Stimulated activated CD8-positive, alpha-beta memory T cell treated with anti-CD3 and anti-CD28 coated beads, Interleukin-12 subunit alpha, Interleukin-12 subunit beta, amount 100 ng/mL, for 4 hours (primary cell): ENCODE results near the gene ZNF883.
"Not testable (repeated sequence)": the region's sequence is repeated elsewhere in the genome, so short reads cannot be mapped to it uniquely, and the experiment has no call there.

Experiments
- DNase-seq: peaks from one replicate; pipeline ENCODE4 v3.0.0-alpha.2; 2020; ENCODE audit warnings: low read depth

ZNF883 gene

DNA sequence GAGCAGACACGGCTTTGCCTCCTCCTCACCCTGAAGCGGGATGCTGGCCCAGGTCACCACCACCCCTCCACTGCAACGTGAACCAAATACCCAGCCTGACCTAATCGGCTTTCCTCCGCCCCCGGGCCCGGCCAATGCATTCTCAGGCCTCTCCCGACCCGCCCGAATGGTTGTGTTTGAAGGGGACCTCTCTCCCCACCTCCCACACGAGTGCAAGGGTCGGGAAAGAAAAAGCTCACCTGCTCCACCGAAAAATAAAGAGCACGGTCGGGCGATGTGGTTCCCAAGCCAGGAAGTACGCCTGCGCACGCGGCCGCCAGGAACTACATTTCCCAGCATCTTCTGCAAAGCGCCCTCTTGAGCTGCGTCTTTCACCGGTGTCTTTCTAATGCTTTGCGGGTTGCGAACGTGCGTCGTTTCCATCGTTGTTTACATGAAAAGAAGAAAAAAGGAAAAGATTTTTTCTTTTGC is at the start of gene ZNF883:
TSS of gene ZNF883 (minus strand) at position 282 of the 471 bp plus-strand sequence.
- DNase-seq: no peak

DNA sequence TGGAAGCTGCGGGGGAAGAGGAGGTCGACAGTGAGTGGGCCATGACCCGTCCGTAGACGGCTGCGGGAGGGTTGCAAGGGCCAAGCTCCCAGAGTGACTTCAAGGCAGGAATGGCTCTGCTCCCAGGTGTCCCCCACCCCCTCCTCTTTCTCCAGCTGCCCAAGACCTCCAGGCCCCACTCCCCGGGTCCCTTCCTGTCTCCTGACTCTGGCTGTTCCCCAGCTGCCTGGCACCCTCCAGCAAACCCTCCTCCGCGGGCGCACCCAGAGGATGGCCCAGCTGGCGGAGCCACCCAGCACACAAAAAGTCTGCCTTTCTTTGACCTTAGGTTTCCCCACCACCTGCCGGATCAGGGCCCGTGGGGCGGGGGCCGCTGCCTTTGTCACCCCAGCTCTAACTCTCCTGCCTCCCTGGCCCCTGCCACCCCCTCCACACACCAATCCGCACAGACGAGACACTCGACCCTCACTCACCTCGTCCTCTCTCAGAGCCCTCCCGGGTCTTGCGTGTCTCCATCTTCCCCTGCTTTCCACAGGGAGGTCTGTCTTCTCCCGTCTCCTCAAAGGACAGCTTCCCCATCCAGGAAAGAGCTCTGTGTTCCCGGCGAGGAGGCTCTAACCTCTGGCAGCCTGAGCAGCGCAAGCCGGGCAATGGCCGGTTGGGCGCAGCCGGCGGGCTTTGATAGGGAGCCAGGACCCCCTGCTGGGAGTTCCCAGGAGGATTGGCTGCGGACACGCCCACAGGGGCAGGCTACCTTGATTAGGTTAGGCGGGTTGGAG is 49.3 kb upstream of the ZNF883 start:
- not testable (repeated sequence) for DNase-seq

DNA sequence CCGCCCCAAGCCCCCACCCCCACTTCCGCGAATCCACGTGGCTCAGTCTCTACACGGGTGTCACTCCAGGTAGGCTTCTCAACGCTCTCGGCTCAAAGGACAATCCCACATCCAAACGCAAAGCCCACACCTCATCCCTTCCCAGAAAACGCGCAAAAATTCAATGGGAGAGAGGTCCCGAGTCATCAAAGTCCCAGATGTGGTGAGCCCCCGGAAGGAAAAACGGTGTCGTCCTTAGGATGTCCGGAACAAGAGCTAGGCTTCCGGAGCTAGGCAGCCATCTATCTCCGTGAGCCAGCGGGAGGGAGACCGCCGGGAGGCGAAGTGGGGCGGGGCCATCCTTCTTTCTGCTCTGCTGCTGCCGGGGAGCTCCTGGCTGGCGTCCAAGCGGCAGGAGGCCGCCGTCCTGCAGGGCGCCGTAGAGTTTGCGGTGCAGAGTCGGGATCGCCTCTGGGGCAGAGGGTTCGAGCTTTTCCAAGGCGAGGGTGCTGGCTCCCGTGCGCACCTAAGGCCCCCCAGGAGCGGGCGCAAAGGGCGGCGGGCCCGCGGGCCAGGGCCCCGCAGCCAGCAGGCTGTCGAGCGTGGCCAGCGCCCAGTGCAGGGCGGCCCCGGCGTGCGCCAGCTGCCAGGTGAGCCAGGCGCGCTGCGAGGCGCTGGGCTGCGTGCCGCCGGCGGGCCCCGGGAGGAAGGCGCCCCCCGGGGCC is 47.7 kb upstream of the ZNF883 start:
- DNase-seq: not testable (repeated sequence)

GRCh38 chr9:113057193-113057592 is 45.2 kb upstream of the ZNF883 start:
- no peak for DNase-seq

DNA sequence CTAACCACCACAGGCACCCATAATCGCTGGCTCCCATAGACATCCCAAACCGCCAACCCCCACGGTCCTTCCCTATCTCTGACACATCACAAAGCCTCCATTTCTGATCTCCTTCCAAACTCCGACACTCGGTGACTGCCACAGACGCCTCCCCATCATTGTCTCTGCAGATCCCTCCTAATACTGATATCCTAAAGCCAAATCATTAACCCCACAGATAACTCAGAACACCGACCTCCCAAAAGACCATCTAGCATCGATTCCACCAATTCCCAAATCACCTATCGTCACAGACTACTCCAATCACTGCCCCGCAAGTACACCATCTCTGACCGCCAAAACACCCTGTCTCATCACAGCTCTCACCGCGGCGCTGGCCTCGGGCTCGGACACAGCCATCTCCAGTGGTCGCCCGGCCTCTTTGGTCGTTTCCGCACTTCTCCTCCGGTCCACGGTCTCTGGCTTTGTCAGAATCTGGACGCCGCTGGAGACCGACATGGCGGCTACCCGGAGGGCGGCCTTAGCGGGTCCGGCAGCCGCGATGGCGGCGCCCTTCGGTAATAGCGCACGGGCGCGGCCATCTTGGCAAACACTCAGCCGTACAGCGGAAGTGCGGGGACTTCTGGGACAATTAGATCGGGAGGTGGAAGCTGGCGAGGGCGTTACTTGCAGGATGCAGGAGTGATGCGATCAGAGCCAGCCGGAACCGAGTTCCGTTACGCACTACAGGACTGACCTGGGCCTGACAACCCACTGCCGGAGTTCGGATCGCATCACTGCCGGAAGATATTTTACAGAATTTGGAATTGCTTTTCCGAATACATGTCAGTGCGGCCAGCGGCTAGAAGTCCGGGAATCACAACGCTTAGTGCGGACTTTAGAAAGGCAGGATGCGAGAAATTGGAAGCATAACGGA is 44.5 kb upstream of the ZNF883 start, which contains the start of gene ZFP37:
TSS of gene ZFP37 (minus strand) at position 534 of the 916 bp plus-strand sequence. CDS start at position 498, 36 bp downstream.
- peak; percentile 57 for DNase-seq

DNA sequence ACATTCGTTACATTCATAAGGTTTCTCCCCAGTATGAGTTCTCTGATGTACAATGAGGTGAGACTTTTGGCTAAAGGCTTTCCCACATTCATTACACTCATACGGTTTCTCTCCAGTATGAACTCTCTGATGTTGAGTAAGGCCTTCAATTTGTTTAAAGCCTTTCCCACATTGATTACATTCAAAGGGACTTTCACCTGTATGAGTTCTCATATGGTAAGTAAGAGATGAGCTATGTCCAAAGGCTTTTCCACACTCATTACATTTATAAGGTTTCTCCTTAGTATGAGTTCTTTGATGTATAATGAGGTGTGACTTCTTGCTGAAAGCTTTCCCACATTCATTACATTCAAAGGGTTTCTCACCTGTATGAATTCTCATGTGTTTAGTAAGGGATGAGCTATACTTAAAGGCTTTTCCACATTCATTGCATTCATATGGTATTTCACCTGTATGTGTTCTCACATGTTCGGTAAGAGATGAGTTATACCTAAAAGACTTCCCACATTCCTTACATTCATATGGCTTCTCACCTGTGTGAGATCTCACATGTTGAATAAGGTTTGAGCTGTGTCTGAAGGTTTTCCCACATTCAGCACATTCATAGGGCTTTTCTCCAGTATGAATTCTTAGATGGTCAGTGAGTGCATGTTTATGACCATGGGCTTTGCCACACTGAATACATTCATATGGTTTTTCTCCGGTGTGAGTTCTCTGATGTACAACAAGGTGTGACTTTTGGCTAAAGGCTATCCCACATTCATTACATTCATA is 31.1 kb upstream of the ZNF883 start:
- no peak for DNase-seq

GRCh38 chr9:113026200-113026599 is 14.2 kb upstream of the ZNF883 start:
- DNase-seq: no peak

DNA sequence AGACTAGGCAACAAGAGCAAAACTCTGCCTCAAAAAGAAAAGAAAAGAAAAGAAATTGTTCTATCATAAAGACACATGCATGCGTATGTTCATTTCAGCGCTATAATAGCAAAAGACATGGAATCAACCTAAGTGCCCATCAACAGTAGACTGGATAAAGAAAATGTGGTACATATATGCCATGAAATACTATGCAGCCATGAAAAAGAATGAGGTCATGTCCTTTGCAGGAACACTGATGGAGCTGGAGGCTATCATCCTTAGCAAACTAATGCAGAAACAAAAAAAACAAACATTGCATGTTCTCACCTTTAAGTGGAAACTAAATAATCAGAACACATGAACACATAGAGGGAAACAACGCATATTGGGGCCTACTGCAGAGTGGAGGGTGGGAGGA is 6.3 kb upstream of the ZNF883 start:
- no peak for DNase-seq

DNA sequence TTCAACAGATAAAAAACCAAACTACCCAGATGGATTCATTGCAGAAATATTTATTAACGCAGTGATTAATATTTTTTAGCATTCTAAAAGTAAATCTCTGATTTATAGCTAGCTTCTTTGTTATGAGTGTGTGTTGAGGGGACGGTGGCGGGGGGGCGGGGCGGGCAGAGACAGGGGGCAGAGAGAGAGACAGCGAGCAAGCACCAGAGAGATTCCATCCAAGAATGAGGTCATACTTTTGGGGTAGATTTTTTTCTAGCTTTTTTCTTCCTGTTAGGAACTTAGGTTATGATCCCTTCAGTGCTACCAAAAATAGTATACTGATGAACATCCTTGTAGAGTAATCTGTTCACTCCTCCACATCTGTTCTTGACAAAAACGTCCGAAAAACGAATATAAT is 500 bp upstream of the ZNF883 start:
- no peak for DNase-seq

- no peak for DNase-seq
Observed at GRCh38 chr9:113005777-113006176, 6.2 kb downstream of the ZNF883 start.

- DNase-seq: no peak
Observed at GRCh38 chr9:112997236-112997941, 14.6 kb downstream of the ZNF883 start.

GRCh38 chr9:112971415-112971814 is 40.6 kb downstream of the ZNF883 start:
- DNase-seq: no peak

DNA sequence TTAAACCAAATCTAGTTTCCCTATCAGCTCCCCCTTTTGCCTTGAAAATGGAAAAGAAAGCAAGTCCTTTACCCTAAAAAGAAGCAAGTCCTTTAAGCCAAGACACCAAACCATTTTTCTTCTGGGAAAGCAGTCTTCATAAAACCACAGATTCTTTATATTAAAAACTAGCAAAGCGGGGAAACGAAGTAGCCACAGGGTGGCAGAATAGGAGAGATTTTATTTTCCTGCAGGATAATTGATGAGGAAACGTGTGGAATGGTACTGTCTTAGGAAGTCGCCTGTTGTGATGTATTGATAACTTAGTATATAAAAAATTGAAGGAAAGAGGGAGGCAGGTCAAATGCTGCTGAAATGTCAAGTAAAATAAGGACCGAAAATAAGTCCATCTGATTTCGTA is 41.1 kb downstream of the ZNF883 start:
- DNase-seq: no peak

GRCh38 chr9:112969730-112970129 is 42.3 kb downstream of the ZNF883 start:
- no peak for DNase-seq

GRCh38 chr9:112955550-112955949 is 56.4 kb downstream of the ZNF883 start:
- no peak for DNase-seq

DNA sequence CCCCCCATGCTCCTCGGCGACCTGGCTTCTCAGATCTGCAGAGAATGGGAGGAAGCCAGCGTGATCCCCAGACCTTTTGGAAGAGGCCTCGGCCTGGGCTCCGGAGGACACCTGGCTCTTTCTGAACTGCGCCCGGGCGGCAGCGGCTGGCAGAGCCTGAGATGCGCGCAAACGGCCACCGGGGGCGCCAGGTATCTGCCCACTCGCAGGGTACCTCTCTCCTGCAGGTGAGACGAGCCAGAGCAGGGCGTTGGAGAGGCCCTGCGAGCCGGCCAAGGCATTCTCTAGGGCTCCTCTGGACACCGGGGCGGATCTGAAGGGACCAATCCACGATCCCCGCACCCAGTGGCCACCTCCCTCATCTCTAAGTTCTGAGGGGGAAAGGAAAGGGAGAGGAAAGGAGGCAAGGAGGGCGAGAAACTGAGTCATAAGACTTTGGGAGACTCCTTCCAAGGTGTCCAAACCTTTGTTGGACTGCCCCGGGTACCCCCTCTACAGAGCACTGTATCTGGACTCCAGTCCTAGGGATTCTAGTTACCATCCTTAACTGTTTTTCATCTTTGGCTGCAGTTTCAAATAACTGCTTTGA is 66.3 kb downstream of the ZNF883 start:
- DNase-seq: no peak

GRCh38 chr9:112939418-112939817 is 72.6 kb downstream of the ZNF883 start:
- DNase-seq: no peak

- no peak for DNase-seq
Observed at GRCh38 chr9:112933696-112934095, 78.3 kb downstream of the ZNF883 start.

DNA sequence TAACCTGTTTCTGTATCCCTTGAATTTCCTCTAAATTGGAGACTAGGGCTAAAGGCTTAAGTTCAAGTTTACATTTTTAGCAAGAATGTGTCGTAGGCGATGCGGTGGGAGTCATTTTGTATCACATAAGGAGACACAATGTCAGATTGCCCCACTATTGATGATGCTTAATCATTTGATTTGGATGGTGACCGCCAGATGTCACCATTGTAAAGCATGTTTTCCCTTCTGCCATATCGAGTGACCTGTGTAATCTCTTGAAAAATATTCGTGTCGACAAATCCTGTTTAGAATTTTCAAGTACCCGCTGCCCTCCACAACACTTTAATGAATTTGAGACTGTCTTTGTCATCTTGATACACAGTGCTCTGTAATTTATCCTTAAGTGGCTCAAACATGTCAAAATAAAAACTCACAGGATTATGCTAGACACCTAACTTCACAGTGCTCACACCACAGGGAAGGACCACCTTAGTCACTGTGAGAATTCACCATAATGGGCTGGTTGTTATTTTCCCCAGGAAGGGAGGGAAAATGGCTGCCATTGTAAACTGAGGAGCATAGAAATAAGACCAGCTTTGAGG is 86.8 kb downstream of the ZNF883 start:
- DNase-seq: no peak

- no peak for DNase-seq
Observed at GRCh38 chr9:112921549-112921948, 90.4 kb downstream of the ZNF883 start.
